K562 (cell line): Measurements from ENCODE around the gene POLRMT. TPM values are rescaled to one million over a fixed set of nuclear protein-coding genes. Genes with fewer than 3 reads are reported as not detected.

Experiments
- ARID1B ChIP-seq: fragments of 450-650 bp; IDR thresholded peaks from 2 replicates; pipeline ENCODE4 v1.6.1; 2016; ENCODE audit warnings: antibody characterized with exemption, mild to moderate bottlenecking, inconsistent platforms
- CAMTA2 ChIP-seq: fragments of 250-450 bp; sonication (Bioruptor Pico); conservative IDR thresholded peaks from 2 replicates; pipeline ENCODE4 v1.5.1; 2022
- CREB3L1 ChIP-seq: fragments of 450-650 bp; IDR thresholded peaks from 2 replicates; pipeline ENCODE4 v1.6.1; 2014; ENCODE audit warnings: low read depth, mild to moderate bottlenecking, moderate library complexity, borderline replicate concordance
- ELF1 ChIP-seq: fragments of 200-800 bp; sonication (Bioruptor generic); IDR thresholded peaks from 2 replicates; pipeline ENCODE4 v1.6.1; 2016; ENCODE audit warnings: missing genetic modification characterization, missing compliant biosample characterization
- ELF4 ChIP-seq: fragments of 450-650 bp; formaldehyde crosslinking; IDR thresholded peaks from 2 replicates; pipeline ENCODE4 v1.4.0; 2022; ENCODE audit warnings: missing genetic modification characterization
- FOXJ2 ChIP-seq: fragments of 200-800 bp; sonication (Bioruptor generic); IDR thresholded peaks from 2 replicates; pipeline ENCODE4 v1.6.1; 2016; ENCODE audit warnings: missing genetic modification characterization, missing compliant biosample characterization
- GTF3C2 ChIP-seq: IDR thresholded peaks from 3 replicates; pipeline ENCODE4 v1.6.1; 2011; ENCODE audit warnings: borderline replicate concordance, mild to moderate bottlenecking, moderate library complexity; ENCODE audit not compliant: insufficient read length; ENCODE audit errors: extremely low read depth
- KAT7 ChIP-seq: sonication (generic); formaldehyde crosslinking; IDR thresholded peaks from 2 replicates; pipeline ENCODE4 v1.8.0; 2022; ENCODE audit warnings: missing genetic modification reagents, mild to moderate bottlenecking, borderline replicate concordance
- KLF13 ChIP-seq: fragments of 450-650 bp; IDR thresholded peaks from 2 replicates; pipeline ENCODE4 v1.6.1; 2016; ENCODE audit warnings: missing genetic modification characterization, low read depth, mild to moderate bottlenecking, missing compliant biosample characterization, moderate library complexity, borderline replicate concordance
- L3MBTL2 ChIP-seq: fragments of 450-650 bp; IDR thresholded peaks from 2 replicates; pipeline ENCODE4 v1.6.1; 2016; ENCODE audit warnings: mild to moderate bottlenecking, moderate library complexity
- LARP7 ChIP-seq: fragments of 450-650 bp; IDR thresholded peaks from 2 replicates; pipeline ENCODE4 v1.6.1; 2016
- MTA2 ChIP-seq: fragments of 450-650 bp; IDR thresholded peaks from 2 replicates; pipeline ENCODE4 v1.6.1; 2016; ENCODE audit warnings: low read depth
- NR0B1 ChIP-seq: fragments of 450-650 bp; IDR thresholded peaks from one replicate; pipeline ENCODE4 v1.6.1; 2018; ENCODE audit warnings: mild to moderate bottlenecking, moderate library complexity; ENCODE audit not compliant: partially characterized antibody
- NR3C1 ChIP-seq: sonication (generic); formaldehyde crosslinking; IDR thresholded peaks from 2 replicates; pipeline ENCODE4 v1.8.1; 2022; ENCODE audit warnings: missing genetic modification reagents
- OTX1 ChIP-seq: fragments of 450-650 bp; formaldehyde crosslinking; IDR thresholded peaks from 2 replicates; pipeline ENCODE4 v1.4.0; 2022; ENCODE audit warnings: mild to moderate bottlenecking
- PHF21A ChIP-seq: fragments of 450-650 bp; IDR thresholded peaks from 2 replicates; pipeline ENCODE4 v1.6.1; 2017; ENCODE audit warnings: low read depth, borderline replicate concordance
- POLR3G ChIP-seq: IDR thresholded peaks from 2 replicates; pipeline ENCODE4 v1.6.1; 2011; ENCODE audit not compliant: insufficient read length, insufficient replicate concordance; ENCODE audit errors: extremely low read depth
- RB1 ChIP-seq: fragments of 450-650 bp; IDR thresholded peaks from 2 replicates; pipeline ENCODE4 v1.6.1; 2017; ENCODE audit warnings: low read depth, mild to moderate bottlenecking
- TEAD4 ChIP-seq, 2 experiments: sonication (generic) in 1 of 2; formaldehyde crosslinking in 1 of 2; IDR thresholded peaks; 2 replicates each; pipeline versions ENCODE4 v1.6.1 to v1.8.0; 2012 to 2022; ENCODE audit warnings: borderline replicate concordance in 1 of 2, inconsistent platforms in 1 of 2, low read length in 1 of 2, mild to moderate bottlenecking in 1 of 2, missing genetic modification reagents in 1 of 2
- WHSC1 ChIP-seq: IDR thresholded peaks from one replicate; pipeline ENCODE4 v1.6.1; 2012; ENCODE audit warnings: low read length, control low read depth, inconsistent platforms
- ZNF408 ChIP-seq: fragments of 250-450 bp; sonication (Bioruptor Pico); IDR thresholded peaks from 2 replicates; pipeline ENCODE4 v1.4.0; 2020; ENCODE audit warnings: low read depth, mild to moderate bottlenecking, moderate library complexity
- ZSCAN29 ChIP-seq: fragments of 450-650 bp; IDR thresholded peaks from 2 replicates; pipeline ENCODE4 v1.6.1; 2017
- polyA plus RNA-seq, 8 experiments: library from polyadenylated mRNA; depleted of rRNA in 4 of 8; stranded (reverse) in 5 of 8; unstranded in 3 of 8; fragments of >200 nt; fragmentation: Nextera tagmentation in 2 of 8; fragmentation: Illumina TruSeq in 1 of 8; extraction: Ambion mirVana in 2 of 8; extraction: Trizol in 1 of 8; gene quantifications; 2 replicates each; pipeline versions ENCODE4 v1.2.1 to v1.2.3, GENCODE V29; 2011 to 2014; ENCODE audit warnings: inconsistent platforms in 1 of 8, missing spikeins in 1 of 8
- total RNA-seq, 7 experiments: library from RNA; depleted of rRNA in 6 of 7; stranded (reverse); fragments of >200 nt in 6 of 7; fragmentation: Illumina TruSeq in 2 of 7; extraction: Trizol in 2 of 7; gene quantifications; 2 replicates each; pipeline versions ENCODE4 v1.2.1 to v1.2.3, GENCODE V29; 2011 to 2021; ENCODE audit warnings: low replicate concordance in 1 of 7
- TF ChIP-seq, protein P1 (sequence below): sonication (generic); formaldehyde crosslinking; IDR thresholded peaks from 2 replicates; pipeline ENCODE4 v1.8.0; 2022; ENCODE audit warnings: mild to moderate bottlenecking, missing genetic modification reagents

POLRMT gene
- total and polyA plus RNA-seq, 9 of the 15 experiments (the other 6 are each of a cell fraction or from before 2014, with no cell fraction given): 30.3 to 144 (median 68.0) TPM

GRCh38 chr19:662207-662961 is 29.0 kb upstream of the POLRMT start (continued):
- TF ChIP-seq NR3C1 (CRISPR knock-in tag): peak; percentile 9; the same call in 1 of the 2 replicates
- TF ChIP-seq ZSCAN29: no peak
- 0 out of 2 replicates have a peak, but pooled peaks have one; percentile 18 for TF ChIP-seq CREB3L1
- TF ChIP-seq NR0B1: no peak
- no peak for TF ChIP-seq GTF3C2
- TF ChIP-seq ELF1 (tag): peak; percentile 56
- TF ChIP-seq WHSC1: no peak
- no peak for TF ChIP-seq FOXJ2 (tag)
- TF ChIP-seq L3MBTL2: peak; percentile 81
- TF ChIP-seq ARID1B: no peak
- TF ChIP-seq TEAD4 (IDR thresholded peaks at IDR 0.05; ENCODE audit: low read length): no peak
- no peak for TF ChIP-seq TEAD4 (CRISPR knock-in tag; IDR thresholded peaks at IDR 0.05; ENCODE audit: borderline replicate concordance)
- TF ChIP-seq LARP7: no peak
- no peak for TF ChIP-seq KLF13 (tag)
- TF ChIP-seq OTX1 (CRISPR knock-in tag): no peak
- TF ChIP-seq, protein P1, sequence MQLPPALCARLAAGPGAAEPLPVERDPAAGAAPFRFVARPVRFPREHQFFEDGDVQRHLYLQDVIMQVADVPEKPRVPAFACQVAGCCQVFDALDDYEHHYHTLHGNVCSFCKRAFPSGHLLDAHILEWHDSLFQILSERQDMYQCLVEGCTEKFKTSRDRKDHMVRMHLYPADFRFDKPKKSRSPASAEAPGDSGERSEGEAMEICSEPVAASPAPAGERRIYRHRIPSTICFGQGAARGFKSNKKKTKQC: no peak
- no peak for TF ChIP-seq ELF4
- no peak for TF ChIP-seq CAMTA2 (CRISPR knock-in tag)
- no peak for TF ChIP-seq ZNF408 (CRISPR knock-in tag)
- peak; percentile 18; the same call in 1 of the 2 replicates for TF ChIP-seq RB1
- TF ChIP-seq POLR3G: no peak
- TF ChIP-seq KAT7 (CRISPR knock-in tag): no peak; the same call in 1 of the 2 replicates
- TF ChIP-seq PHF21A: no peak
- no peak for TF ChIP-seq MTA2
